Gastrocnemius medialis (tissue), 4 donors: ENCODE data around the gene TOR2A.

Source experiments
- CTCF ChIP-seq, 5 experiments: fragments of 450-650 bp in 3 of 5; fragments of 200-600 bp in 2 of 5; sonication (generic) in 2 of 5; IDR thresholded peaks in 4 of 5; conservative IDR thresholded peaks in 1 of 5; 1 replicate in 4 of 5; 2 replicates in 1 of 5; pipeline ENCODE4 v1.5.1; 2016 to 2019; ENCODE audit warnings: antibody characterized with exemption in 5 of 5, mild to moderate bottlenecking in 3 of 5, moderate library complexity in 3 of 5
- POLR2A ChIP-seq, 2 donors: fragments of 450-650 bp; IDR thresholded peaks; one replicate each; pipeline ENCODE4 v1.6.1; 2017; ENCODE audit warnings: antibody characterized with exemption in 2 of 2, mild to moderate bottlenecking in 2 of 2, moderate library complexity in 2 of 2

GRCh38 chr9:127783111-127784008, 48.3 kb upstream of the TOR2A start:
- TF ChIP-seq CTCF (IDR thresholded peaks at IDR 0.05 in 4 of 5, conservative IDR thresholded peaks at IDR 0.05 in 1 of 5) (no peak), POLR2A (IDR thresholded peaks at IDR 0.05) (no peak)
